Right renal pelvis (tissue), 4 donors: ENCODE data around the gene POLE2. TPM values are rescaled to one million over a fixed set of nuclear protein-coding genes. Genes with fewer than 3 reads are reported as not detected.
"Not testable (repeated sequence)": the region's sequence is repeated elsewhere in the genome, so short reads cannot be mapped to it uniquely, and the experiment has no call there.

Experiments used
- DNase-seq, 4 donors: peaks; one replicate each; pipeline ENCODE4 v3.0.0-alpha.2; 2013; ENCODE audit warnings: low read depth in 4 of 4, low spot score in 3 of 4, missing footprints in 1 of 4
- polyA plus RNA-seq, 4 donors: library from polyadenylated mRNA; unstranded; fragments of 120-200 nt; gene quantifications; one replicate each; pipeline ENCODE4 v1.2.1, GENCODE V29; 2013; ENCODE audit not compliant: insufficient read length in 4 of 4

POLE2 gene, protein sequence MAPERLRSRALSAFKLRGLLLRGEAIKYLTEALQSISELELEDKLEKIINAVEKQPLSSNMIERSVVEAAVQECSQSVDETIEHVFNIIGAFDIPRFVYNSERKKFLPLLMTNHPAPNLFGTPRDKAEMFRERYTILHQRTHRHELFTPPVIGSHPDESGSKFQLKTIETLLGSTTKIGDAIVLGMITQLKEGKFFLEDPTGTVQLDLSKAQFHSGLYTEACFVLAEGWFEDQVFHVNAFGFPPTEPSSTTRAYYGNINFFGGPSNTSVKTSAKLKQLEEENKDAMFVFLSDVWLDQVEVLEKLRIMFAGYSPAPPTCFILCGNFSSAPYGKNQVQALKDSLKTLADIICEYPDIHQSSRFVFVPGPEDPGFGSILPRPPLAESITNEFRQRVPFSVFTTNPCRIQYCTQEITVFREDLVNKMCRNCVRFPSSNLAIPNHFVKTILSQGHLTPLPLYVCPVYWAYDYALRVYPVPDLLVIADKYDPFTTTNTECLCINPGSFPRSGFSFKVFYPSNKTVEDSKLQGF
- polyA plus RNA-seq, result 10 to 100 TPM; 12.9 to 19.4 (median 15.2) TPM

DNA sequence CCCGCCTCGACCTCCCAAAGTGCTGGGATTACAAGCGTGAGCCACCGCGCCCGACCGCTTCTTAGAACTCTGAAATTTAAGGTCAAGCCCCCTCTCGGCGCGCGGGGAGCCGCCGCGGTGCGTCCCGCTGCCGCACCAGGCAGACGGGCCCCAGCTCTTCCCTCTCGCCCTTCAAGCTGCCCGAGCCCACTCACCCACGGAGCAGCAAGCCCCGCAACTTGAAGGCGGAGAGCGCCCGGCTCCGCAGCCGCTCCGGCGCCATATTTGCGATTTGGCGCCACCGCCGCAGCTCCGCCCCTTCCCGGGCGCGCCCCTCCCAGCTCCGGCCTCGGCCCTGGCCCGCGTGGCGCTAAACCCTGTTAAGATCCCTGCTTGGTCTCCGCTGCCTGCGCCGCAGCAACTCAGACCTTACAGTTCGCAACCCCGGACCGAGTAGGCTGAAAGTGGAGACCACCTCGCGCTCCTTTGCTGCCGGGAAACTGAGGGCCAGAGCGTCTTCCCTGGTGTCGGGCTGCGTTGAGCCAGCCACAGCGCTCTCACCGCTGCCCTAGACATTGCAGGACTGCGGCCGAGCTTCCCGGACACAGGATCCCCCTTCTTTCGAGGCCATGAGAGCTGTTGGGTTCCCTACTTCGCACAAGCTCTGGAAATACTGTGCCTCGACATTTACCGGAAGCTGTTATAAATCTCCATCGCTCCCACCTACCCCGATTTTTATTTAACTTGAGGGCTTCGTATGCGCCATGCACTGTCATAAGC is at the start of gene POLE2:
POLE2 (minus strand) TSS at position 273 of the 759 bp plus-strand sequence; CDS start at position 262, 11 bp downstream.
- peak; percentile 53 to 75 (median 62) for DNase-seq

DNA sequence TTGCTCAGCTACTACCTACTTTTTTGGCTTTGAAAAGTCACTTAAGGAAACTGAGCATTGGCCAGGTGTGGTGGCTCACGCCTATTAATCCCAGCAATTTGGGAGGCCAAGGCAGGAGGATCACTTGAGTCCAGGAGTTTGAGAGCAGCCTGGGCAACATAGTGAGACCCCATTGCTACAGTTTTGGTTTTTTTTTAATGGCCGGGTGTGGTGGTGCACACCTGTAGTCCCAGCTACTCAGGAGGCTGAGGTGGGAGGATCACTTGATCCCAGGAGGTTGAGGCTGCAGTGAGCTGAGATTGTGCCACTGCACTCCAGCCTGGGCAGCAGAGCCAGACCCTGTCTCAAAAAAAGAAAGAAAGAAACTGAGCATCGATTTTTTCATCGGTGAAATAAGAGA is 47.7 kb upstream of the POLE2 start:
- not testable (repeated sequence) for DNase-seq

DNA sequence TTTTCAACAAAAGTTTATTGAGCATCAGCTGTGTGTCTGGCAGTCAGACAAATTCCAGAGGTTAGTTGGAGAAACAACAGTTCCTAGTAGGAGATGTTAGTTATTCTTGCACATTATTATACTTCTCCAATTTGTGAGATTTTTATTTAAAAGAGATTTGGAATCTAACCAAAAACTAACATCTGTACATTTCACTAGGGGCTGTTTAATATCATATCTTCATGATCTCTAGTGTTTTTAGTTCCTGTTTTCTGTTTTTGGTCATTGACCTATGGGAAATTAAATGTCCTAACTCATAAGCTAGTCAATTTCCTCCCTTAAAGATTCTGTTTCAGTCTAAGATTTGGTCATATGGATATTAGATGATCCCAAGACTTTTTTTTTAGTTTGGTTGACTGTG is 45.8 kb upstream of the POLE2 start:
- DNase-seq, result no peak

DNA sequence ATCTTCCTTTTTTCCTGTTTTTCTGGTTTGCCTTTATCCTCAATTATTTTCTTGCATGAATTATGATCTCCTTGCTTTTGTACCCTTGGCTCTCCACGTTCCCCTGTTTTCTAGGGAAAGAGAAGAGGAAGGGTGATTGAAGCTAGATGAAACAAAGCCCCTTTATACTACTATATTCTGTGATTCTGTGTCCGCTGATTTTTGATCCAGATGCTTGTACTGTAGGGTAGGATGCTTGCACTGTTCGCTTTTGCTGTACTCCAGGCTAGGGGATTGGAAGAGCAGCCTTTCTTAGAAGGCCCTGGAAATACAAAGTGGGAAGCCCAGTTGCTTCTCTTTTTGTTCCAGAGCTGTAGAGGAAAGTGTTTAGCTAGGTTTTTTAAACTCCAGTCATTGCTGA is 44.9 kb upstream of the POLE2 start:
- DNase-seq, result no peak

DNA sequence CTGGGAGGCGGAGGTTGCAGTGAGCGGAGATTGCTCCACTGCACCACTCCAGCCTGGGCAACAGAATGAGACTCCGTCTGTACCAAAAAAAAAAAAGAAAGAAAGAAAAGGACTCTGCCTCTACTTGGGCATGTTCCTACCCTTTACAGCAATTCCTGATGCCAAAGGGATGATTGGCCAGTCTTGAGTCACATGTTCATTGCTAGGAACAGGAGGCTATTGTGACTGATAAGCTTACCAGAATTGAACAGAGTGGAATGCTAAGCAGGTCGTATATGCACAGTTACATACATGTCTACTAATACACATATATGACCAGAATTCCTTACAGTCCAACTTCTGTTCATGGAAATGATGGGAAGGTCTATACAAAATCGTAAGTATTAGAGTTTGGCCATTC is 39.2 kb upstream of the POLE2 start:
- no peak for DNase-seq

DNA sequence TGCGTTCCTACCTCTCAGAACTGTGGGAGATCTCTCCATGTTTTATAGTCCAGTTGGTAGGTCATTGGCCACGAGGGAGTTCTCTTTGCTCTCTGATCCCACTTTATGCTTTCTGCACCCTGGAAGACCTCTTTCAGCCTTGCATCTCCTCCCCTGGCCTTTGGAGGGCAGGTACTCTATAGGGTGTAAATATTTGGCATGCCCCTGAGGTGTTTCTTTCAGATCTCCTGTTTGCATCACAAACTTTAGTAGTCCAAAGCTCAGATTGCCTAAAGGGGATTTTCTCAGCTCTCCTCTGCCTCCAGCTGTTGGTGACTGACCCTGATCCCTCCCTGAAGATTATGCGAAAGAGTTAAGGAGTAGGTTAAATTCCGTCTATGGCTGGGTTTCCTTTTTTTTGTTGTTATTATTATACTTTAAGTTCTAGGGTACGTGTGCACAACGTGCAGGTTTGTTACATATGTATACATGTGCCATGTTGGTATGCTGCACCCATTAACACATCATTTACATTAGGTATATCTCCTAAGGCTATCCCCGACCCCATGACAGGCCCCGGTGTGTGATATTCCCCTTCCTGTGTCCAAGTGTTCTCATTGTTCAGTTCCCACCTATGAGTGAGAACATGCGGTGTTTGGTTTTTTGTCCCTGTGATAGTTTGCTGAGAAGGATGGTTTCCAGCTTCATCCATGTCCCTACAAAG is 33.9 kb upstream of the POLE2 start:
- not testable (repeated sequence) for DNase-seq

DNA sequence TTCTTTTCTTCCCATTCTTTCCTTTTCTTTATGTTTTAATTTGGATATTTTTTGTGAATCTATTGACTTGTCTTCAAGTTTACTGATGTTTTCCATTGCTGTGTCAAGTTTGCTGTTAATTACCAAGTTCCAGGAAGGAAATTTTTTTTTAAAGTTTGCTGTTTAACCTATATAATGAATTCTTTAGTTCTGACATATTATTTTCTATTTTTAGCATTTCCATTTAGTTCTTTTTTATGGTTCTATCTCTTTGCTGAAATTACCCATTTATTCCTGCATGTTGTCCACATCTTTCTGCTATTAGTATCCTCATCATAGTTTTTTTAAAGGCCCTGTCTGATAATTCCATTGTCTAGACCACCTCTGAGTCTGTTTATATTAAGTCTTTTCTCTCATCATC is 32.7 kb upstream of the POLE2 start:
- DNase-seq, result no peak

DNA sequence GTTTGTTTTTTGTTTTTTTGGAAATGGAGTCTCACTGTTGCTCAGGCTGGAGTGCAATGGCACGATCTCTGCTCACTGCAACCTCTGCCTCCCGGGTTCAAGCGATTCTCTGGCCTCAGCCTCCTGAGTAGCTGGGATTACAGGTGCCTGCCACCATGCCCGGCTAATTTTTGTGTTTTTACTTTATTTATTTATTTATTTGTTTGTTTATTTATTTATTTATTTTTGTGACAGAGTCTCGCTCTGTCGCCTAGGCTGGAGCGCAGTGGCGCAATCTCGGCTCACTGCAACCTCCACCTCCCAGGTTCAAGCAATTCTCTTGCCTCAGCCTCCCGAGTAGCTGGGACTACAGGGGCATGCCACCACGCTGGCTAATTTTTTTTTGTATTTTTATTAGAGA is 23.0 kb upstream of the POLE2 start:
- not testable (repeated sequence) for DNase-seq

DNA sequence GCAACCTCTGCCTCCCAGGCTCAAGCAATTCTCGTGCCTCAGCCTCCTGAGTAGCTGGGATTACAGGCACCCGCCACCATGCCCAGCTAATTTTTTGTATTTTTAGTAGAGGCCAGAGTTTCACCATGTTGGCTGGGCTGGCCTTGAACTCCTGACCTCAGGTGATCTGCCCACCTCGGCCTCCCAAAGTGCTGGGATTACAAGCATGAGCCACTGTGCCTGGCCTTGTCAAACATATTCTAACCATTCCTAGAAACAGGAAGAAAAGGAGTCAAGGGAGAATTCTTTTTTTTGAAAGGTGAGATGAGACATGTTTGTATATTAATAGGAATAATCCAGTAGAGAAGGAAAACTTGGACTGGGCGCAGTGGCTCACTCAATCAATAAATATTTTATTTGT is 16.5 kb upstream of the POLE2 start:
- not testable (repeated sequence) for DNase-seq

DNA sequence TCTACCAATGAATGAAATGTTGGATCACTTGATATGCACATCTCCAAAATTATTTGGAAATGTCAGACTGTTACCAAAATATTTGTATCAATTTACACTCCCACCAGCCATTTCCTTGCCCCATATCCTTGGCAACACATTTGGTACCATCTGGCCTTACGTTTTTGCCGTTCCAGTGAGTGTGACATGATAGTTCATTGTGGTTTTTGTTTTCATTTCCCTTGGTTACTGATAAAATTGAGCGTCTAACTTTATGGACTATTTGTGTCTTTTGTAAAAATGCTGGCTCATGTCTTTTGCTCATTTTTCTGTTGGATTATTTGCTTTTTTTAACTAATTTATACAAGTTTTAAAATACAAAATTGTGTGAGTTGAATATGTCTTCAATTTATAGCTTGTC is 16.0 kb upstream of the POLE2 start:
- DNase-seq, result no peak

DNA sequence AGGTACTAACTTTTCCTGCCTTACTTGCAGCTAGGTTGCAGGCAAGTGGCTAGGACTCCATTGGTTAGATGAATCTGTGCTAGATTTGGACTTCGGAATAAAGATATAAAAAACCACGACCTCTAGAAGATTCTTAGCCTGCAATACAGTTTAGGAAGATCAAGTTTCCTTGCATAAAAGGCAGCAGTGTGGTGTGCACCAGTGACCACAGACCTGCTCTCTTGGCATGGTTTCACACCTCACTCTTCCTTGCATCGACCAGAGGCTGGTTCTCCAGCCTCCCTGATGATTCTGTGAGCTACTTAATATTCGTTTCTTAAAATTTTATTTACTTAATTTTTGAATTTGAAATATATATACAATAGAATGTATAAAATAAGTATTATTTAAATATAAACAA is 14.7 kb upstream of the POLE2 start:
- DNase-seq, result no peak

DNA sequence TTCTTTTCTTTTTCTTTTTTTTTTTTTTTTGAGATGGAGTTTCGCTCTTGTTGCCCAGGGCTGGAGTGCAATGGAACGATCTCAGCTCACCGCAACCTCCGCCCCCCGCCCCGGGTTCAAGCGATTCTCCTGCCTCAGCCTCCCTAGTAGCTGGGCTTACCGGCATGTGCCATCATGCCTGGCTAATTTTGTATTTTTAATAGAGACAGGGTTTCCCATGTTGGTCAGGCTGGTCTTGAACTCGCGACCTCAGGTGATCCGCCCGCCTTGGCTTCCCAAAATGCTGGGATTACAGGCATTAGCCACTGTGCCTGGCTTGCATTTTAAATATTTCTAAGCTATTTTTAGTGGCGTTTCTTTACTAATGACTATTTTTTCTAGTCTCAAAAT is 5.7 kb upstream of the POLE2 start:
- not testable (repeated sequence) for DNase-seq

DNA sequence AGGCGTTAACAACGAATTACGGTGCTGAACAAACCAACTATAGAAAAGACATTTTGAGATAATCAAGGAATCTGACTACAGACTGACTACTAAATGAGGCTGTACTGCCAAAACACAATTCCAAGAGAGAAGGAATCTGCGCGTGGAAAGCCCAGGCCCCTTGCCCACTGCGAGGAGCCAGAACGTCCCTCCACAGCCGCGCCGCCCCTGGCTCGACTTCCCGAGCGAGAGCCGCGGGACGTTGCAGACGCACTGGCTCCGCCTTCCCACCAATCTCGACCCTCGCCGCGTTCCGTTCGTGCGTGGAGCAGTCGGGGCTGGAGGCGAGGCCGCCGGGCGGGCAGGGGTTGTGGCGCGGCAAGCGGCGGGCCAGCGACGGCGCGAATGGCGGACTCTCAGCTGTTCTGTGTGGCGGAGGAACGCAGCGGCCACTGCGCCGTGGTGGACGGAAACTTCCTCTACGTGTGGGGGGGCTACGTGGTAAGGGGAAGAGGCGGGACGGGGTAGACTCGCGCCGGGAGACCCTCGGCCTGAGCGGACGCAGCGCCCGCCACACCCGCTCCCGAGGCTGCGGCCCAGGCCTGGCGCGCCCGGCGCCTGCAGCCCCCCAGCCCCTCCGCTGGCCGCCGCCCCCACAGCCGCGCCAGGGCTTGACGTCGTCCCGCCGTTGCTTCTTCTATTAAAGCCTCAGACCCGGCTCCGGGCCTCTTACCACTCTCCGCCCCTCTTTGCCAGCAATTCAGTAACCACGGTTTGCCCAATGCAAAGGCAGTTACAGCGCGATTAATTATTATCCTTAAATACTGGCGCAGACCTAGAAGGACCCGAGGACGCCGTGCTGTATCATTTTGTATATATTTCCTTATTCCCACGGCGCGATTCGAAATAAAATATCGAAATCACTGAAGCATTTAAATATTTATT is 5.1 kb upstream of the POLE2 start, which contains the start of gene KLHDC1:
KLHDC1 (plus strand) TSS at position 310 of the 924 bp plus-strand sequence; CDS start at position 385, 75 bp downstream.
- peak; percentile 61 to 79 (median 70) for DNase-seq

DNA sequence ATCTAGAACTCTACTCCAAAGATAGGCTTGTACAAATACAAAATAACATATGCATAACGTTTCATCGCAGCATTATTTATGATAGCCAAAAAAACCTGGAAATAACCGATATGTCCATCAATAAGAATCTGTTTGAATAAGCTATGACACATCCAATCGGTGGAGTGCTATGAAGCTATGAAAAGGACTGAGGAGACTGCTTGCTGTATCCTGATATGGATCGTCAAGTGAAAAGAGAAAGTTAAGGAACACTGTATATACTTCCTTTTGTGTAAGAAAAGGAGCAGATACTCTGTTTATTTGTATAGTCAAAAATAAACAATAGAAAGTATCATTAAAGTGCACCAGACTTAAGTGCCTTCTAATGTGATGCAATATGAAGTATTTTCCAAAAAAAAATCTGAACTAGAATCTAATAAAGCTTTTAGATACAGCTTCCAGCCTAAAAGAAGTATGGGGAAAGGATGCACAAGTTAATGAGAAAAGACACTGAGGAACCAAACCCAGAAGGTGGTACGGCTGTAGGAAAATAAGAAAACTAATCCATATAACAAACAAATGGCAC is 4.3 kb upstream of the POLE2 start:
- DNase-seq, result no peak

DNA sequence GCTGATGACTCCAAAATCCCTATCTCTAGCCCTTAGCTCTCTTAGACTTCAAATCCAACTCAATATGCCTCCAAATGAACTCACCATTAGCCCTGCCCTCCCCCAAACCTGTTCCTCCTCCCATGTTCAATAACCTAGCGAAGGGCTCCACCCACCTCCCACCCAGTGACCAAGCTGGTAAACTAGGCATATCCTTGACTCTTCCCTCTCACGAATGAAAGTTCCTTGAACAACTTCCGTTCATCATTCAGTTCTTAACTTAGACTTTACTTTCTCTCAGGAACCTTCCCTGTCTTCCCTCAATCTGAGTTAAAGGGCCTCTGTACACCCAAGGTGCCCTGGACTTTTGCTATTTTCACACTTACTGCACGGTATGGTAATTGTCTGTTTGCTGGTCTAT is 3.0 kb upstream of the POLE2 start:
- DNase-seq, result no peak

DNA sequence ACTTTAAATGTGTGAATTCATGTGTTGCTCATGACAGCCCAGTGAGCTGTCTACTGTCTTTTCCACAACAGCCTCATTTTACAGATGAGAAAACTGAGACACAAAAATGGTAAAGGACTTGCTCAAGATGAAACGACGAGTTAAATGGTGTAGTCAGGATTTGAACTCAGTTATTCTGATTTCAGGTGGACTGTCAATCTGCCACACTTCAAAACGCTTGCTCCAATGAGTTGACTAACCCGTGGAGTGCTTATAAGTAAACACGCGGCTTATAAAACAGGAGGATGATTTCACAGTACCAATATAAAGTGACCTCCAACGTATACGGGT is 652 bp upstream of the POLE2 start:
- DNase-seq, result no peak

DNA sequence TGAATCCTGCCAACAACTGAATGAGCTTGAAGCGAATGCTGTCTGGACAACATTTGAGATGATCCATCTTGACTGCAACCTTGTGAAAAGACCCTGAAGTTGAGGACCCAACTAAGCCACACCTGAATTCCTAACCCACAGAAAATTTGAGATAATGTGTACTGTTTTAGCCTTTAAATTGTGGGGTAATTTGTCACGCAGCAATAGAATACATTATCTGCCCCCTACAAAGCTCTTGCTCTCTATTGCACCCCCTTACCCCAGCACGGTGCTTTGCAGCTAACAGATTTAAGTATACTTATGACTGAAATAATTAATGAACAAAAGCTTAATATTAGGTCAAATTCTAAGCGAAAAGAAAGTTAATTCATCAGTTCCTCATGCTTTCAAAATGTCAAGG is 1.6 kb downstream of the POLE2 start:
- DNase-seq, result no peak

DNA sequence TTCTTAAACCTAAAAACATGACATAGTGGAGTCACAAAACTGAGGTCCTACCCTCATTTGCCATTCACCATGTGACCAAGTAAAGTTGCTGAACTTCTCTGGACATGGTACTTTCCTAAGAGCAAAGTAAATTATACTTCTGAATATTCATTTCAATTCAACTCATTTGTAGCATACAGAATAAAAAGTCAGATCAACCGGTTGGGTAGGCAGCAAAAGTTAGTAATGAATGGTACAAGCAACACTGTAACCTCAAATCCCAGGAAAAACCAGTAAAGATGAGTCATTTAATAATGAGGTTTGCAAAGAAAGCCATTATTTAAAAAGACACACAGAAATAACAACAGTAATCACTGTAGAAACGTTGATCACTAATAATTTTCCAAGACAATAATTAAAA is 8.7 kb downstream of the POLE2 start:
- no peak for DNase-seq

DNA sequence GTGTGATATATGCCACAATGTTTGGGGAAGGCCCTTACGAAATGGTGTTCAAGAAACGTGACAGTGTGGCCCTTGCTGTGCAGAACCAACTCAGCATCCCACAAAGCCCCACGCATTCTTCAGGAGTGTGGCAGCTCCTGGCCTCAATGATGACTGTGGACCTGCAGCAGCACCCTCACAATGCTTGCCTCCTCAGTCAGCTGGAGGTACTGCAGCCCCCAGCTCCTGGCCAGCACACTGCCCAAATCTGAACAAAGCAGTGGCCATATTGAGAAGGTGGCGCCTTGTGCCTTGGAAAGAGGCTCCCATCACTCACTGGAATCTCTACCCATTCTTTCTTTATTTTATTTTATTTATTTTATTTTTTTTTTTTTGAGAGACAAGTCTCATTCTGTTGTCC is 10.4 kb downstream of the POLE2 start:
- no peak for DNase-seq

DNA sequence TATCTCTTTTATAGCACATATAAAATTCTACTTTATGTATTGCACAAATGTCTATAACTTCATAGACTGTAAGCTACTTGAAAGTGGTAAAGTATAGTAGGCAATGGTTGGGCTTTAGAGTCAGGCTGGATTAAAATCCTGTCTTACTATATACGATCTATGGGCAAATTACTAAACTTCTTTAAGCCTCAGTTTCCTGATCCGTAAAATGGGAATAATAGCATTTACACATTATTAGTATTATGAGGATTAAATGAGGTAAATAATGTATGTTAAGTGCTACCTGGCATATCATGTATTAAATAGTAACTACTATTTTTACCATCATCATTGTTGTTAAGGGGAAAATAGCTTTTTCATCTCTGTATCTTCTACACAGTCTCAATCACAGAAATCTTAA is 14.4 kb downstream of the POLE2 start:
- no peak for DNase-seq
